ENCODE data around the gene EXOC3L4.
A peak's percentile ranks its signal among the peaks of the same experiment; 100 is the strongest.

The EXOC3L4 gene

DNA sequence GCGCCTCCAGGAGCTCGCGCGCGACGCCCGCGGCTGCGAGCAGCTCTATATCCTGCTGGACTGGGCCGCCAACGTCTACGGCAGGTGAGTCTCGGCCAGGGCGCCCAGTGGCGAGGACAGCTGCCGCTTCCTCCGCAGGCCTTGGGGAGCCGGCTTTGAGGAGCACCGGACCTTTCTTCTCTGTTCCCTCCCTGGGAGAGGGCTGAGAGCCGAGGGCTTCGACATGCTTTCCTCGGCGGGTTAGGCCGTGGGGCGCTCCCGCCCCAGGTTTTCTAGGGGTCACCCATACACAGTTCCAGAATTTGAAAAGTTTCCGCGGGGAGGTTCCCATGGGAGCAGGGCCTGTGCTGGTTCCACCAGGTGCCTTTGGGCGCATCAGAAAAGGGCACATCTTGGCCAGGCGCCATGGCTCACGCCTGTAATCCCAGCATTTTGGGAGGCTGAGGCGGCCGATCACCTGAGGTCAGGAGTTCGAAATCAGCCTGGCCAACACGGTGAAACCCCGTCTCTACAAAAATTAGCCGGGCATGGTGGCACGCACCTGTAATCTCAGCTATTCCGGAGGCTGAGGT, 8.2 kb downstream of the EXOC3L4 start:
- no peaks in the 10 kb centered on the region for H3K36me3 ChIP-seq (ENCODE audit: insufficient read depth, low read length)
- no peak overlapping the region for H3K4me3 ChIP-seq (ENCODE audit: low read length)
- no peak overlapping the region for H3K9ac ChIP-seq (ENCODE audit: low read depth, low read length)
- WGBS, result 94% methylated on average over 39 of the region's 39 CpGs
- no peak overlapping the region for H3K27ac ChIP-seq (ENCODE audit: low read depth, low read length)
- no peaks in the 10 kb centered on the region for H3K9me3 ChIP-seq (ENCODE audit: insufficient read depth, low read depth, low read length)
- H3K4me1 ChIP-seq (ENCODE audit: insufficient read depth, low read length), result peaks cover 7% of the 10 kb centered on the region
- H3K27me3 ChIP-seq (ENCODE audit: insufficient read depth, low read length), result peaks cover 39% of the 10 kb centered on the region

DNA sequence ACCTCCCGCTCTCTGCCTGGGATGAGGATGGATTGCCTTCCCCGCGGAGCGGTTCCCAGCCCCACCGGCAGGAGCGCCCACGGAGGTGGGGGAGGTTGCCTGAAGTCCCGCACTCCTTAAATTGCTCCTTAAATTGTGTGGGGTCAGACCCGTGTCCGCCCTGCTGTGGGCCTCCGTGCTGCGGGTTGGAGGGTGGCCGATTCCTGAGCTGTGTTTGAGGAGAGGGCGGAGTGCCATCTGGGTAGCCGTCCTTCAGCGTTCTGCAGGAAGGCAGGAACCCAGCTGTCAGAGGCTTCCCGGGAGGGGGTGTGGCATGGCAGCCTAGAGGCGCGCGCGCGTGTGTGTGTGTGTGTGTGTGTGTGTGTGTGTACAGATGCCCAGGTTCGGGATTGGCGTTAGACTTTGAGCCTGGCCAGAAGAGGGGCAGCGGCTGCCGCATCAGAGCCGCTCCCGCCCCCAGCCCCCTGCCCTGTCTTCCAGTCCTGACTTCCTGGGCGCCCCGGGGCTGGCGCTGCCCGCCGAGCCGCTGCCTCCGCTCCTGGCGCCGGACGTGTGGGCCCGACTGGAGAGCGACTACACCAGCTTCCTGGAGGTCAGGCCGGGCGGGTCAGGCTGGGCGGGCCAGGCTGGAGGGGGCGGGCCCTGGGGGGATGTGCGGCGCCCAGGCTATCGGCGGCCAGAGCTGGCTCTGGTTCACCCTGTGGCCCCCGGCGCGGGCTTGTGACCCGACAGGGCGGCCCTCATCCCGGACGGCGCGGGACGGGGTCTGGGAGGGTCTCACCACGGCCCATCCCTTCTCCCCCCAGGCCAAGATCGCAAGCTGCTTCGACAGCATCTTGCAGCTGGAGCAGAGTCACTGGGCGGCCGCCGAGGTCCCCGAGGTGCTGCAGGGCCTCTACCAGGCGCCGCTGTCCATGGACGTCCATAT, 9.2 kb downstream of the EXOC3L4 start:
- WGBS, result 13% methylated on average over 68 of the region's 68 CpGs
- H3K4me1 ChIP-seq (ENCODE audit: insufficient read depth, low read length), result peaks cover 15% of the 10 kb centered on the region

DNA sequence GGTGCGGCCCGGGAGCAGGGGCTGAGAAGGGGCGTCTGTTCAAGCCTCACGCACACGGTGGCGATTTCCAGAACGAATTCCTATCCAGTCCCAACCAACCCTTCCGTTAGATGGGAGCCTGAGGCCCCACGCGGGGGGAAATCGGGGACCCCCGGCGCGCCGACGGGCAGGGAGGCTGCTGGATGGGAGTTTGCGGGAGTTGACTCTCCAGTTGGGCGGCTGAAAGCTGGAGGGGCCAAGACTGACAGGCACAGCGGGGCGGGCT, 9.8 kb downstream of the EXOC3L4 start:
- H3K4me1 ChIP-seq (ENCODE audit: insufficient read depth, low read length), result peaks cover 14% of the 10 kb centered on the region

More for the DNA sequence above, 9.2 kb downstream of the EXOC3L4 start:
- Histone ChIP-seq H3K27ac (ENCODE audit: low read depth, low read length) (no peak overlapping the region), H3K9ac (ENCODE audit: low read depth, low read length) (no peak overlapping the region), H3K27me3 (ENCODE audit: insufficient read depth, low read length) (peaks cover 39% of the 10 kb centered on the region), H3K9me3 (ENCODE audit: insufficient read depth, low read depth, low read length) (no peaks in the 10 kb centered on the region), H3K4me3 (ENCODE audit: low read length) (peak overlapping the region; percentile 40; the same call in 1 of the 2 replicates), H3K36me3 (ENCODE audit: insufficient read depth, low read length) (no peaks in the 10 kb centered on the region)

DNA sequence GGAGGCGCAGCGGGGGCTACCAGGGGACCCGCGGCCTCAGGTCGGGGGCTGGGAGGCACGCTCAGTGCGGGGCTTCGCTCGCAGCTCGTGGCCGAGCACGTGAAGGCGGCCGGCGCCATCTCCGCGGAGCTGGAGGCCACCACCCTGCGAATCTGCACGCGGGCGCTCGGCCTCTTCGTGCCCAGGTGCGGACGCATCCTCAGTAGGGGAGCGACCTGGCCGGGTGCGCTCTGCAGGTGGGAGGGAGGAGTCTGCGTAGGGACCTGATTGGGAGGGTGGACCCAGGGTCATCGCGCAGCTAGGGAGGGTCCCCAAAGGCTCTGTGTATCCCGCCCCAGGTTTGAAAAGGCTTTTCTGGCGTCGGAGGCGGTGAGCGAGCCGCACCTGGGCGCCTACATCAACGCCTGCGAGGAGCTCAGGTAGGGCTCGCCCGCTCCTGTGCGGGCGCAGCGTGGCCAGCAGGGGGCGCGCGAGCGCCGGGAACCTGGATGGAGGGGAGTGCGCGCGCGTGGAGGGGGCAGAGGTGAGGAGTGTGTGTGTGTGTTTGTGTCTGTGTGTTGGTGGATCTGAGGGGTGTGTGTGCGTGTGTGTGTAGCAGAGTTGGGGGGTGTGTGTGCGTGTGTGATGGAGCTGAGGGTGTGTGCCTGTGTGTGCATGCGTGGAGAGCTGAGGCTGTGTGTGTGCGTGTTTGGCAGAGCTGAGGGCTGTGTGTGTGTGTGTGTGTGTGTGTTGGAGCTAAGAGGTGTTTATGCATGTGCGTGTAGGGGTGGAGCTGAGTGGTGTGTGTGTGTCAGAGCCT, 10.3 kb downstream of the EXOC3L4 start:
- no peak overlapping the region for H3K9ac ChIP-seq (ENCODE audit: low read depth, low read length)
- 6% methylated on average over 59 of the region's 59 CpGs for WGBS
- H3K27ac ChIP-seq (ENCODE audit: low read depth, low read length), result no peak overlapping the region
- peaks cover 39% of the 10 kb centered on the region for H3K27me3 ChIP-seq (ENCODE audit: insufficient read depth, low read length)
- H3K36me3 ChIP-seq (ENCODE audit: insufficient read depth, low read length), result no peaks in the 10 kb centered on the region
- H3K9me3 ChIP-seq (ENCODE audit: insufficient read depth, low read depth, low read length), result no peaks in the 10 kb centered on the region
- H3K4me3 ChIP-seq (ENCODE audit: low read length), result peak overlapping the region; percentile 40
- H3K4me1 ChIP-seq (ENCODE audit: insufficient read depth, low read length), result peaks cover 13% of the 10 kb centered on the region

More for the DNA sequence above, 9.8 kb downstream of the EXOC3L4 start:
- Histone ChIP-seq H3K27me3 (ENCODE audit: insufficient read depth, low read length) (peaks cover 39% of the 10 kb centered on the region), H3K27ac (ENCODE audit: low read depth, low read length) (no peak overlapping the region), H3K9ac (ENCODE audit: low read depth, low read length) (no peak overlapping the region), H3K9me3 (ENCODE audit: insufficient read depth, low read depth, low read length) (no peaks in the 10 kb centered on the region), H3K4me3 (ENCODE audit: low read length) (peak overlapping the region; percentile 40; the same call in 1 of the 2 replicates), H3K36me3 (ENCODE audit: insufficient read depth, low read length) (no peaks in the 10 kb centered on the region)
- 9% methylated on average over 20 of the region's 20 CpGs for WGBS

DNA sequence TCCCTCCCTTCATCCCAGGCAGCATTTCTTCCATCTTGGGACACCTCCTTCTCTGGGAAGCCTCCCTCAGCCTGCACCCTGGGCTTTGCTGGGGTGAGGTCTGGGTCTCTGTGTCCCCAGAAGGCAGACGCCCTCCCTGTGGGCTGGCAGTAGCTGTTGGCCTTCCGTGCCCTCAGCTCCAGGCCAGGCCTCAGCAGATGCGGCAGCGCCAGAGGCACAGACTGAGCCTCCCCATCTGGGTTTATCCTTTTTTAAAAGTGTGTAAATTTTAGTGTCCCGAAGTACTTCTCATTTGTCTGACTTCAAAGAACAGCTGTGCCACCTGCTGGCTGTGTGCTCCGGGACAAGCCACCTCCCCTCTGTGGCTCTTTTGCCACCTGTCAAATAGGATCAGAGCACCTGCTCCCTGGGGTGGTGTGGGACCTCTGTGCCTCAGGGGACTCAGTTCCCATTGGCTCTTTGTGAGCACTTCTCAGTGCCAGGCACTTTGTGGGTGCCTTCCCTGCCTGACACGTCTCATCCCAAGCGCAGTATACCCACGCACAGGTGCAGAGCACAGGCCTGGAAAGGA, 11.1 kb downstream of the EXOC3L4 start:
- H3K4me3 ChIP-seq (ENCODE audit: low read length), result no peak overlapping the region
- peaks cover 44% of the 10 kb centered on the region for H3K27me3 ChIP-seq (ENCODE audit: insufficient read depth, low read length)
- H3K4me1 ChIP-seq (ENCODE audit: insufficient read depth, low read length), result peaks cover 21% of the 10 kb centered on the region
- no peak overlapping the region for H3K9ac ChIP-seq (ENCODE audit: low read depth, low read length)
- H3K9me3 ChIP-seq (ENCODE audit: insufficient read depth, low read depth, low read length), result no peaks in the 10 kb centered on the region
- 73% methylated on average over 9 of the region's 9 CpGs for WGBS
- H3K36me3 ChIP-seq (ENCODE audit: insufficient read depth, low read length), result no peaks in the 10 kb centered on the region
- no peak overlapping the region for H3K27ac ChIP-seq (ENCODE audit: low read depth, low read length)

DNA sequence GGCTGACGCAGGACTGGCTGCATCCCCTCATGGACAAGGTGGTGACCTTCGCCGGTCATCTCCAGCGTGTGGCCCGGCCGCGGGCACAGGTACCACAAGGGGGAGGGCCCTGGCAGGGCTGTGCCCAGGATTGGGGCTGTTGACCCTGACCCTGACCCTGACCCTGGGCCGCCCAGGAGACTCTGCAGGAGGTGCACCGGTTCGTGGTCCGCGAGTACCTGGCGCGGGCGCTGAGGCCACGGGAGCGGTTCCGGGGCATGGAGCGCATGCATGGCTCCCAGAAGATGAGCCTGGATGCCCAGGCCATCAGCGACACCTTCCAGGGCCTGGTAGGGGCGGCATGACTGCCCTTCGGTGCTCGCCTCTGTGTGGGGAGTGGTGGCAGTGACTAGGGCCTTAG, 12.9 kb downstream of the EXOC3L4 start:
- Histone ChIP-seq H3K27me3 (ENCODE audit: insufficient read depth, low read length) (peaks cover 34% of the 10 kb centered on the region), H3K27ac (ENCODE audit: low read depth, low read length) (no peak overlapping the region), H3K9me3 (ENCODE audit: insufficient read depth, low read depth, low read length) (no peaks in the 10 kb centered on the region), H3K4me1 (ENCODE audit: insufficient read depth, low read length) (peaks cover 36% of the 10 kb centered on the region), H3K4me3 (ENCODE audit: low read length) (no peak overlapping the region), H3K9ac (ENCODE audit: low read depth, low read length) (no peak overlapping the region), H3K36me3 (ENCODE audit: insufficient read depth, low read length) (no peaks in the 10 kb centered on the region)
- WGBS, result 91% methylated on average over 23 of the region's 23 CpGs

DNA sequence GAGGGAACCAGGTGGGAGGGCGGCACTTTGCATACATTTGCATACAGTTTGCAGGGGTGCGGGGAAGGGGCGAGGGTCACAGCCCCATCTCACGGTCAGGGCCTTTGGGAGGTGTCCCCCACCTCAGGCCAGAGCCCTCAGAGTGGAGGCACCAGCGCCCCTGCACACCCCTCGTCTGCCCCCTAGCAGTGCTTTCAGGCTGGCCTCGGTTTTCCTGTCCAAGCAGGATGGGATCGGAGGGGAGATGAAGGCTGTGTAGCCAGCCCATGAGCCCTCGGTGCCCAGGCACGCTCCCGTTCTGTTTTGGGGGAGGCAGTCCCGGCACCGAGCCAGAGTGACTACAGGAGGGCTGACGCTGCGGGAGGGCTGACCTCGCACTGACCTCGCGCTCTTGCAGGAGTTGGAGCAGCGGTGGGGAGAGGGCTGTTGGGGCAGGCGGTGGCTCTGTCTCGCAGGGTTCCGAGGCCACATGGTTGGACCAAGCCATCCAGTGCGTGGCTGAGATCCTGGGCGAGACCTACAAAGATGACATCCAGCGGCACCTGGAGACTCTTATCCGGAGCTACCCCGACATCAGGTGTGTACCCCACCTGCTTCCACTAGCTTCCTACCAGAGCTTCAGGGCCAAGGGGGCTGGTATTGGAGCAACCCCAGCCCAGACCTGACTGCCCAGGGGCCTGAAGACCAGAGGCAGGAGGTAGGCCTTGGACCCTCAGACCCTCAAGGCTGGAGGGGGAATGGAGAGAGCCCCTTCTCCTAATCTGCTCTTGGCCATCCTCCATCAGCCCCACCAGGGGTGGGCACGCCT, 13.6 kb downstream of the EXOC3L4 start:
- Histone ChIP-seq H3K27me3 (ENCODE audit: insufficient read depth, low read length) (peaks cover 27% of the 10 kb centered on the region), H3K9ac (ENCODE audit: low read depth, low read length) (peak overlapping the region; percentile 37; the same call in 1 of the 2 replicates), H3K4me3 (ENCODE audit: low read length) (no peak overlapping the region), H3K9me3 (ENCODE audit: insufficient read depth, low read depth, low read length) (no peaks in the 10 kb centered on the region), H3K4me1 (ENCODE audit: insufficient read depth, low read length) (peaks cover 38% of the 10 kb centered on the region), H3K36me3 (ENCODE audit: insufficient read depth, low read length) (no peaks in the 10 kb centered on the region), H3K27ac (ENCODE audit: low read depth, low read length) (peak overlapping the region; percentile 87; the same call in 1 of the 2 replicates)
- WGBS, result 50% methylated on average over 28 of the region's 28 CpGs

DNA sequence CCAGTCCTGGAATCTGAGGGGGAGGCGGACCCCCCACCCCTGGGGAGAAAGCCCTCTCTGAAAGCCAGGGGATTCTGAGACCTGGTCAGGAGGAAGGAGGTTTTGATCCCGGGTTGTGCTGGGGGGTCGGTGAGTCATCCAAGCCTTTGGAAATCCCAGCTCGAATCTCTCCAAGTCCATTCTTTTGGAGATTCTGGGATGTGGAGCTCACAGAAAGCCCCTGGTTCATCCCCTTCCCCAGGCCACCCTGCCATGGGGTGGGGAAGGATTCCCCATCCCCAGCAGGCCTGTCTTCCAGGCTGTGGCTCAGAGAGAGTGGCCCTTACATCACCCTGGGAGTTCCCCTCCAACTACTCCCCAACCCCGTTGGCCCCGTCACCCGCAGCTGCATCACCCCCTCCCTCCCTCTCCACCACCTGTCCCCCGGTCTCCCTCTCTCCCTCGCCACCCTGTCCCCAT, 14.3 kb downstream of the EXOC3L4 start:
- peak overlapping the region; percentile 87; the same call in 1 of the 2 replicates for H3K27ac ChIP-seq (ENCODE audit: low read depth, low read length)
- no peak overlapping the region for H3K4me3 ChIP-seq (ENCODE audit: low read length)
- WGBS, result 22% methylated on average over 9 of the region's 9 CpGs
- H3K9ac ChIP-seq (ENCODE audit: low read depth, low read length), result peak overlapping the region; percentile 37; the same call in 1 of the 2 replicates
- H3K4me1 ChIP-seq (ENCODE audit: insufficient read depth, low read length), result peaks cover 38% of the 10 kb centered on the region
- no peaks in the 10 kb centered on the region for H3K36me3 ChIP-seq (ENCODE audit: insufficient read depth, low read length)
- peaks cover 21% of the 10 kb centered on the region for H3K27me3 ChIP-seq (ENCODE audit: insufficient read depth, low read length)
- H3K9me3 ChIP-seq (ENCODE audit: insufficient read depth, low read depth, low read length), result no peaks in the 10 kb centered on the region

DNA sequence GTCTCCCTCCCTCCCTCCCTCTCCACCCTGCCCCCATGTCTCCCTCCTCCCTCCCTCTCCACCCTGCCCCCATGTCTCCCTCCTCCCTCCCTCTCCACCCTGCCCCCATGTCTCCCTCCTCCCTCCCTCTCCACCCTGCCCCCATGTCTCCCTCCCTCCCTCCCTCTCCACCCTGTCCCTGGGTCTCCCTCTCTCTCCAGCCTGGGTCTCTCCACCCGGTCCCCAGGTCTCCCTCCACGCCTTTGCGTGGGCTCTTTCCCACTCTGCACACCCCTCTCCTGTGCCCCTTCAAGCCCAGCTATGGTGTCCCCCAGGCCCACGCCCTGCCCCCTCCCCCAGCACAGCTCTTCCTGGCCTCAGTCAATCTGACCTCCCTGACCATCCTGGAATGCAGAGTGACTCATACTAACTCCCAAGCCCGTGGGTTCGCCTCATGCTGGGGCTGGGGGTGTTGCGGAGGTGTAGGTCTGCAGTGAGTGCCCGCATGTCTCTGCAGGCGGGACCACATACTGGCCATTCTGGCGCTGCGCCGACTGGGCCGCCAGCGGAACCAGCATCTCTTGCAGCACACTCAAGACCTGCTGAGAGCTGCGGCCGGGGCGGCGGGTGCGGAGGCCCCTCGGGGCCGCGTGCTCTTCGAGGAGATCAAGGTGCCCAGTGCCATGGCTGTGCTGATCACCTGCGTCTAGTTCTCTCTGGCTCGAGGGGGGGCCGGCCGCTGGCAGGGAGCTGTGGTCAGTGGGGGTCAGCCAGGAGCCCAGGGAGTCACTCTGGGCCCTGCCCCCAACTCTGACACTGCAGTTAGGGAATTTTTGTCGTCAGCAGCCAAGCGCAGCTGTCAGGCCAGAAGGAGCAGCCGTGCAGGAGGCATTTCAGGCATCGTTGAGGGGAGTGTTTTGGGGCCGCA, 15.3 kb downstream of the EXOC3L4 start:
- Histone ChIP-seq H3K27ac (ENCODE audit: low read depth, low read length) (peak overlapping the region; percentile 87), H3K27me3 (ENCODE audit: insufficient read depth, low read length) (peaks cover 11% of the 10 kb centered on the region), H3K4me1 (ENCODE audit: insufficient read depth, low read length) (peaks cover 38% of the 10 kb centered on the region), H3K9ac (ENCODE audit: low read depth, low read length) (peak overlapping the region; percentile 38), H3K36me3 (ENCODE audit: insufficient read depth, low read length) (no peaks in the 10 kb centered on the region), H3K9me3 (ENCODE audit: insufficient read depth, low read depth, low read length) (no peaks in the 10 kb centered on the region), H3K4me3 (ENCODE audit: low read length) (peak overlapping the region; percentile 20)
- 7% methylated on average over 32 of the region's 32 CpGs for WGBS

All from HUES64 (cell line).